Measurements from ENCODE around the gene SCRT2. TPM values are rescaled to one million over a fixed set of nuclear protein-coding genes. Genes with fewer than 3 reads are reported as not detected.

The SCRT2 gene
- total and polyA plus RNA-seq, 2 donors (not counting 3 experiments of a cell fraction or from before 2014, with no cell fraction given) = not detected

GRCh38 chr20:721876-722275 lies 46.3 kb upstream of the SCRT2 start:
- Histone ChIP-seq H3K9me1 (replicated peaks; ENCODE audit: control insufficient read depth, extremely low read depth, insufficient read depth, low read length) (no peaks in the 10 kb centered on the region), H3K4me3 (replicated peaks in 1 of 3; ENCODE audit: insufficient read depth in 1 of 3, low read depth in 1 of 3, low read length in 3 of 3) (no peak overlapping the region), H3K27me3 (ENCODE audit: control insufficient read depth in 2 of 2, insufficient read depth in 2 of 2, low read length in 2 of 2) (peaks cover 6 to 9% of the 10 kb centered on the region in 2 experiments), H3K27ac (ENCODE audit: insufficient read depth, low read depth, low read length) (no peak overlapping the region), H2AFZ (ENCODE audit: low read depth, low read length) (no peak overlapping the region), H3K9ac (replicated peaks; ENCODE audit: extremely low read depth, insufficient read depth, low read length) (no peak overlapping the region), H3K36me3 (ENCODE audit: control insufficient read depth in 2 of 2, extremely low read depth in 1 of 2, insufficient read depth in 2 of 2, low read length in 2 of 2) (no peaks in the 10 kb centered on the region), H3K9me3 (replicated peaks; ENCODE audit: control insufficient read depth, insufficient read depth, low read length) (no peaks in the 10 kb centered on the region), H4K20me1 (replicated peaks; ENCODE audit: control insufficient read depth, extremely low read depth, insufficient read depth, low read length) (no peaks in the 10 kb centered on the region), H3K4me2 (ENCODE audit: insufficient read depth, low read length) (no peak overlapping the region), H3K4me1 (ENCODE audit: control insufficient read depth, extremely low read depth, insufficient read depth, low read length) (no peaks in the 10 kb centered on the region), H3K79me2 (ENCODE audit: control insufficient read depth, insufficient read depth, low read length) (no peaks in the 10 kb centered on the region)
- FAIRE-seq = no peak
- CTCF ChIA-PET = interaction anchor here (1.1 kb wide), 1 partner anchor 17 kb away, joined by 4 read pairs; no protein-coding TSS in a partner anchor
- dilution Hi-C loops (cut with MboI; ENCODE audit: extremely low pct_ligation_motif_present, low sequenced_read_pairs) (no loop called here), intact Hi-C loops (cut with micrococcal nuclease) (no loop called here)
- no peak for TF ChIP-seq CTCF (IDR thresholded peaks at IDR 0.05; ENCODE audit: extremely low read depth in 1 of 2, insufficient read depth in 1 of 2, low read depth in 1 of 2, low read length in 2 of 2)
- TF ChIP-seq MYC (IDR thresholded peaks at IDR 0.05; ENCODE audit: low read depth, low read length) = no peak
- TF ChIP-seq POLR2A (IDR thresholded peaks at IDR 0.05; ENCODE audit: low read depth, low read length) = no peak
- no peak for TF ChIP-seq EZH2 (IDR thresholded peaks at IDR 0.05; ENCODE audit: borderline replicate concordance, low read depth, low read length, severe bottlenecking)
- POLR2A ChIA-PET = no interaction called here
- no peak for DNase-seq (ENCODE audit: low read depth, low spot score)
- no TSS peak for BruUV-seq (replicated peaks)

DNA sequence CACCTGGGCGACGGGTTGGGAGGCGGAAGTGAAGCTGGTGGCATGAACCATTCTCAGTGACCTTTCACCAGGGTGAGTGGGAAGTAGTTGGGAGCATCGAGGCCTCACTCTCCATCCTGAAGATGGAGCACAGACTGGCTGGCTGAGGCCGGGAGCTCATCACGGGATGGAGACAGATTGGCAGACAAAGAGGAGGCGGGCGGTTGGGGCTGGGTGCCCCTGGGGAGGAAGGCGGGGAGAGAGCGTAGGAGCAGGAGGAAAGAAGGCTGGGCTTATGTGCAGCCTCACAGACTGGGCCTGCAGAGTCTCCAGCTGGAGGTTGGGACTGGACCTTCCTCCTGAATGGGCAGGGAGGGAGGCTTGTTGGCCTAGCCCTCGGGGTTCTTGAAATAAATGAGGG lies 44.2 kb upstream of the SCRT2 start:
- H3K4me2 ChIP-seq (ENCODE audit: insufficient read depth, low read length) = no peak overlapping the region
- ChIA-PET CTCF (interaction anchor here (1.6 kb wide), 1 partner anchor 19 kb away, joined by 6 read pairs; no protein-coding TSS in a partner anchor), POLR2A (no interaction called here)

More for the DNA sequence above, 44.2 kb upstream of the SCRT2 start:
- Histone ChIP-seq H3K4me3 (replicated peaks in 1 of 3; ENCODE audit: insufficient read depth in 1 of 3, low read depth in 1 of 3, low read length in 3 of 3) (no peak overlapping the region), H3K9me1 (replicated peaks; ENCODE audit: control insufficient read depth, extremely low read depth, insufficient read depth, low read length) (no peaks in the 10 kb centered on the region), H3K79me2 (ENCODE audit: control insufficient read depth, insufficient read depth, low read length) (no peaks in the 10 kb centered on the region), H3K27ac (ENCODE audit: insufficient read depth, low read depth, low read length) (no peak overlapping the region), H3K36me3 (ENCODE audit: control insufficient read depth in 2 of 2, extremely low read depth in 1 of 2, insufficient read depth in 2 of 2, low read length in 2 of 2) (no peaks in the 10 kb centered on the region), H3K27me3 (ENCODE audit: control insufficient read depth in 2 of 2, insufficient read depth in 2 of 2, low read length in 2 of 2) (peaks cover 2 to 4% of the 10 kb centered on the region in 2 experiments), H2AFZ (ENCODE audit: low read depth, low read length) (no peak overlapping the region), H4K20me1 (replicated peaks; ENCODE audit: control insufficient read depth, extremely low read depth, insufficient read depth, low read length) (no peaks in the 10 kb centered on the region), H3K9me3 (replicated peaks; ENCODE audit: control insufficient read depth, insufficient read depth, low read length) (no peaks in the 10 kb centered on the region), H3K4me1 (ENCODE audit: control insufficient read depth, extremely low read depth, insufficient read depth, low read length) (no peaks in the 10 kb centered on the region), H3K9ac (replicated peaks; ENCODE audit: extremely low read depth, insufficient read depth, low read length) (no peak overlapping the region)
- TF ChIP-seq POLR2A (IDR thresholded peaks at IDR 0.05; ENCODE audit: low read depth, low read length) = no peak
- TF ChIP-seq CTCF (IDR thresholded peaks at IDR 0.05; ENCODE audit: extremely low read depth in 1 of 2, insufficient read depth in 1 of 2, low read depth in 1 of 2, low read length in 2 of 2) = no peak
- TF ChIP-seq JUN (IDR thresholded peaks at IDR 0.05; ENCODE audit: borderline replicate concordance, insufficient read depth, insufficient read length, low read depth) = no peak
- no peak for TF ChIP-seq FOS (IDR thresholded peaks at IDR 0.05; ENCODE audit: borderline replicate concordance, insufficient read depth, low read length)
- no peak for TF ChIP-seq MYC (IDR thresholded peaks at IDR 0.05; ENCODE audit: low read depth, low read length)
- no peak for TF ChIP-seq GATA2 (IDR thresholded peaks at IDR 0.05; ENCODE audit: insufficient read depth, insufficient read length, low read depth, low read length)
- no peak for TF ChIP-seq MAX (IDR thresholded peaks at IDR 0.05; ENCODE audit: insufficient read depth, insufficient read length)
- DNase-seq (ENCODE audit: low read depth, low spot score) (no peak), FAIRE-seq (no peak)
- BruUV-seq (replicated peaks) = no TSS peak
- intact Hi-C loops (cut with micrococcal nuclease) (no loop called here), dilution Hi-C loops (cut with MboI; ENCODE audit: extremely low pct_ligation_motif_present, low sequenced_read_pairs) (no loop called here)

All from endothelial cell of umbilical vein (primary cell).